ENCODE measurements around the gene BABAM2. TPM values are rescaled to one million over a fixed set of nuclear protein-coding genes. Genes with fewer than 3 reads are reported as not detected.
"Not testable (repeated sequence)": the region's sequence is repeated elsewhere in the genome, so short reads cannot be mapped to it uniquely, and the experiment has no call there.

The BABAM2 gene
- total RNA-seq, 1 experiment from 2014 or later, result 57.6 TPM

- TF ChIP-seq CTCF (IDR thresholded peaks at IDR 0.05; ENCODE audit: unreplicated experiment), result no peak
- Mint-ChIP-seq H3K27me3 (ENCODE audit: insufficient read depth, unreplicated experiment) (no peaks in the 10 kb centered on the region), H3K36me3 (ENCODE audit: insufficient read depth, unreplicated experiment) (peaks cover 18% of the 10 kb centered on the region), H3K9me3 (ENCODE audit: unreplicated experiment) (no peaks in the 10 kb centered on the region), H3K4me3 (ENCODE audit: unreplicated experiment) (no peak overlapping the region), H3K4me1 (ENCODE audit: insufficient read depth, unreplicated experiment) (no peaks in the 10 kb centered on the region), H3K27ac (ENCODE audit: low read depth, unreplicated experiment) (no peak overlapping the region)
- no TSS peak for BruUV-seq (replicated peaks)
- DNase-seq (ENCODE audit: unreplicated experiment), result no peak
- ChIA-PET CTCF (interaction anchor here (0.8 kb wide), 1 partner anchor 11 kb away, joined by 3 read pairs; no protein-coding TSS in a partner anchor), POLR2A (no interaction called here)
- intact Hi-C loops (cut with micrococcal nuclease), result no loop called here
Observed at GRCh38 chr2:28021898-28022297, 131.4 kb downstream of the BABAM2 start.

- H3K4me1 Mint-ChIP-seq (ENCODE audit: insufficient read depth, unreplicated experiment), result peaks cover 1% of the 10 kb centered on the region
- POLR2A ChIA-PET, result no interaction called here
- H3K27me3 Mint-ChIP-seq (ENCODE audit: insufficient read depth, unreplicated experiment), result no peaks in the 10 kb centered on the region
- TF ChIP-seq CTCF (IDR thresholded peaks at IDR 0.05; ENCODE audit: unreplicated experiment), result no peak
- H3K4me3 Mint-ChIP-seq (ENCODE audit: unreplicated experiment), result no peak overlapping the region
- BruUV-seq (replicated peaks), result no TSS peak
- DNase-seq (ENCODE audit: unreplicated experiment), result no peak
- H3K36me3 Mint-ChIP-seq (ENCODE audit: insufficient read depth, unreplicated experiment), result peaks cover 22% of the 10 kb centered on the region
- no peak overlapping the region for H3K27ac Mint-ChIP-seq (ENCODE audit: low read depth, unreplicated experiment)
- no peaks in the 10 kb centered on the region for H3K9me3 Mint-ChIP-seq (ENCODE audit: unreplicated experiment)
- intact Hi-C loops (cut with micrococcal nuclease), result no loop called here
- CTCF ChIA-PET, result no interaction called here
Observed at GRCh38 chr2:28025123-28025522, 134.6 kb downstream of the BABAM2 start.

- H3K27ac Mint-ChIP-seq (ENCODE audit: low read depth, unreplicated experiment); intact Hi-C loops (cut with micrococcal nuclease); DNase-seq (ENCODE audit: unreplicated experiment); CTCF ChIA-PET; H3K9me3 Mint-ChIP-seq (ENCODE audit: unreplicated experiment); H3K4me1 Mint-ChIP-seq (ENCODE audit: insufficient read depth, unreplicated experiment); POLR2A ChIA-PET; BruUV-seq (replicated peaks); H3K4me3 Mint-ChIP-seq (ENCODE audit: unreplicated experiment); H3K27me3 Mint-ChIP-seq (ENCODE audit: insufficient read depth, unreplicated experiment): not testable (repeated sequence)
- H3K36me3 Mint-ChIP-seq (ENCODE audit: insufficient read depth, unreplicated experiment), result peaks cover 17% of the 10 kb centered on the region
Observed at GRCh38 chr2:28026230-28026629, 135.7 kb downstream of the BABAM2 start.

DNA sequence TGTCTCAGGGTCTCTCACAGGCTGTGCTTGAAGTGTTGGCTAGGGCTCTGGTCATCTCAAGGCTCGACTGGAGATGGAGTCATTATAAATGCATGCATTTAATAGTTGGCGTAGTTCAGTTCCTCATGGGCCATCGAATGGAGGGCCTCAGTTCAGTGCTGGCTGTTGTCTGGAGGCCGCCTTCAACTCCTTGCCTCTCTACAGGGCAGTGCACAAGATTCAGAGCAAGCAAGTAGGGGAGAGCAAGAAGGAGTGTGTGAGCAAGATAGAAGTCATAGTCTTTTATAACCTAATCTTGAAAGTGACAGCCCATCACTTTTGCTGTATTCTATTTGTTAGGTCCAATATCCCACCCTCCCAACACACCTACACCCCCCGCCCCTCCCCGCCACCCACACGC is 137.5 kb downstream of the BABAM2 start:
- H3K27ac Mint-ChIP-seq (ENCODE audit: low read depth, unreplicated experiment), result no peak overlapping the region
- no peaks in the 10 kb centered on the region for H3K9me3 Mint-ChIP-seq (ENCODE audit: unreplicated experiment)
- no peak overlapping the region for H3K4me3 Mint-ChIP-seq (ENCODE audit: unreplicated experiment)
- H3K36me3 Mint-ChIP-seq (ENCODE audit: insufficient read depth, unreplicated experiment), result peaks cover 15% of the 10 kb centered on the region
- DNase-seq (ENCODE audit: unreplicated experiment), result no peak
- ChIA-PET POLR2A (no interaction called here), CTCF (no interaction called here)
- no peak for TF ChIP-seq CTCF (IDR thresholded peaks at IDR 0.05; ENCODE audit: unreplicated experiment)
- H3K4me1 Mint-ChIP-seq (ENCODE audit: insufficient read depth, unreplicated experiment), result peaks cover 5% of the 10 kb centered on the region
- intact Hi-C loops (cut with micrococcal nuclease), result no loop called here
- H3K27me3 Mint-ChIP-seq (ENCODE audit: insufficient read depth, unreplicated experiment), result no peaks in the 10 kb centered on the region
- BruUV-seq (replicated peaks), result no TSS peak

- CTCF ChIA-PET, result interaction anchor here (0.6 kb wide), 1 partner anchor 1510 kb away, joined by 3 read pairs; no protein-coding TSS in a partner anchor
- peaks cover 9% of the 10 kb centered on the region for H3K36me3 Mint-ChIP-seq (ENCODE audit: insufficient read depth, unreplicated experiment)
- no peak overlapping the region for H3K4me3 Mint-ChIP-seq (ENCODE audit: unreplicated experiment)
- H3K27ac Mint-ChIP-seq (ENCODE audit: low read depth, unreplicated experiment), result no peak overlapping the region
- no peaks in the 10 kb centered on the region for H3K9me3 Mint-ChIP-seq (ENCODE audit: unreplicated experiment)
- H3K4me1 Mint-ChIP-seq (ENCODE audit: insufficient read depth, unreplicated experiment), result peaks cover 5% of the 10 kb centered on the region
- TF ChIP-seq CTCF (IDR thresholded peaks at IDR 0.05; ENCODE audit: unreplicated experiment), result no peak
- no TSS peak for BruUV-seq (replicated peaks)
- intact Hi-C loops (cut with micrococcal nuclease), result no loop called here
- no peak for DNase-seq (ENCODE audit: unreplicated experiment)
- POLR2A ChIA-PET, result interaction anchor here (0.6 to 0.9 kb wide), 3 partner anchors 10 to 239 kb away, joined by 3 to 4 read pairs (median 4); no protein-coding TSS in a partner anchor
- H3K27me3 Mint-ChIP-seq (ENCODE audit: insufficient read depth, unreplicated experiment), result no peaks in the 10 kb centered on the region
Observed at GRCh38 chr2:28030600-28030999, 140.1 kb downstream of the BABAM2 start.

All from MCF 10A (cell line).